H9 (cell line): ENCODE results near the gene NGF. TPM values are rescaled to one million over a fixed set of nuclear protein-coding genes. Genes with fewer than 3 reads are reported as not detected.

ENCODE experiments used
- DNase-seq: peaks from one replicate; pipeline ENCODE4 v3.0.0-alpha.2; 2017
- H2AFZ ChIP-seq: one replicate; pipeline ENCODE4 v1.6.1; 2013; ENCODE audit warnings: mild to moderate bottlenecking, low read length, control low read depth, moderate library complexity
- H2AK5ac ChIP-seq: 2 replicates; pipeline ENCODE4 v1.6.1; 2013; ENCODE audit warnings: low read length, control low read depth, mixed read lengths; ENCODE audit not compliant: insufficient read length
- H2BK120ac ChIP-seq: one replicate; pipeline ENCODE4 v1.6.1; 2013; ENCODE audit warnings: low read depth, mild to moderate bottlenecking, low read length, control low read depth, inconsistent platforms; ENCODE audit not compliant: poor library complexity, severe bottlenecking
- H2BK12ac ChIP-seq: 2 replicates; pipeline ENCODE4 v1.6.1; 2013; ENCODE audit warnings: low read length, control low read depth, mixed read lengths, low read depth; ENCODE audit not compliant: insufficient read length
- H2BK15ac ChIP-seq: 2 replicates; pipeline ENCODE4 v1.6.1; 2013; ENCODE audit warnings: low read depth, low read length, control low read depth
- H2BK20ac ChIP-seq: one replicate; pipeline ENCODE4 v1.6.1; 2013; ENCODE audit warnings: low read depth, mild to moderate bottlenecking, low read length, control low read depth, inconsistent platforms; ENCODE audit not compliant: poor library complexity, severe bottlenecking
- H2BK5ac ChIP-seq: 2 replicates; pipeline ENCODE4 v1.6.1; 2013; ENCODE audit warnings: low read length, control low read depth, mixed read lengths; ENCODE audit not compliant: insufficient read length
- H3K14ac ChIP-seq: 2 replicates; pipeline ENCODE4 v1.6.1; 2013; ENCODE audit warnings: low read length, control low read depth; ENCODE audit not compliant: insufficient read depth
- H3K18ac ChIP-seq: 2 replicates; pipeline ENCODE4 v1.6.1; 2013; ENCODE audit warnings: low read depth, mild to moderate bottlenecking, mixed read lengths, low read length, control low read depth; ENCODE audit not compliant: insufficient read length
- H3K23ac ChIP-seq: 2 replicates; pipeline ENCODE4 v1.6.1; 2013; ENCODE audit warnings: low read length, control low read depth, mixed read lengths, low read depth; ENCODE audit not compliant: insufficient read length
- H3K23me2 ChIP-seq: 2 replicates; pipeline ENCODE4 v1.6.1; 2013; ENCODE audit warnings: low read depth, mild to moderate bottlenecking, mixed read lengths, low read length, control low read depth; ENCODE audit not compliant: insufficient read length, poor library complexity, severe bottlenecking
- H3K27ac ChIP-seq: 2 replicates; pipeline ENCODE4 v1.5.1; 2013; ENCODE audit warnings: low read length, control low read depth, mixed read lengths, low read depth; ENCODE audit not compliant: insufficient read length
- H3K27me3 ChIP-seq: 2 replicates; pipeline ENCODE4 v1.6.1; 2013; ENCODE audit warnings: low read length, control low read depth, inconsistent platforms; ENCODE audit not compliant: insufficient read depth
- H3K4ac ChIP-seq: 2 replicates; pipeline ENCODE4 v1.6.1; 2013; ENCODE audit warnings: low read depth, mild to moderate bottlenecking, control low read depth, inconsistent platforms, low read length, moderate library complexity
- H3K4me1 ChIP-seq: 2 replicates; pipeline ENCODE4 v1.6.1; 2013; ENCODE audit warnings: low read length, control low read depth, inconsistent platforms; ENCODE audit not compliant: insufficient read depth
- H3K4me2 ChIP-seq: 2 replicates; pipeline ENCODE4 v1.6.1; 2013; ENCODE audit warnings: low read length, control low read depth, mixed read lengths; ENCODE audit not compliant: insufficient read length, insufficient read depth
- H3K56ac ChIP-seq: 2 replicates; pipeline ENCODE4 v1.6.1; 2013; ENCODE audit warnings: low read depth, mild to moderate bottlenecking, mixed read lengths, low read length, control low read depth; ENCODE audit not compliant: insufficient read length
- H3K79me1 ChIP-seq: 2 replicates; pipeline ENCODE4 v1.6.1; 2013; ENCODE audit warnings: low read depth, mild to moderate bottlenecking, moderate library complexity, low read length, control low read depth, inconsistent platforms; ENCODE audit not compliant: insufficient read depth, poor library complexity, severe bottlenecking
- H3K79me2 ChIP-seq: 2 replicates; pipeline ENCODE4 v1.6.1; 2013; ENCODE audit warnings: low read length, control low read depth, inconsistent platforms; ENCODE audit not compliant: insufficient read depth
- H3K9ac ChIP-seq: 2 replicates; pipeline ENCODE4 v1.6.1; 2013; ENCODE audit warnings: low read length, control low read depth, mixed read lengths; ENCODE audit not compliant: insufficient read length; ENCODE audit errors: extremely low read depth
- H3K9me3 ChIP-seq: one replicate; pipeline ENCODE4 v1.6.1; 2013; ENCODE audit warnings: low read depth, low read length, inconsistent platforms; ENCODE audit not compliant: control insufficient read depth
- H3T11ph ChIP-seq: one replicate; pipeline ENCODE4 v1.6.1; 2013; ENCODE audit warnings: mild to moderate bottlenecking, low read length, control low read depth, inconsistent platforms
- H4K20me1 ChIP-seq: one replicate; pipeline ENCODE4 v1.6.1; 2013; ENCODE audit not compliant: control insufficient read depth, insufficient read length, insufficient read depth
- H4K5ac ChIP-seq: 2 replicates; pipeline ENCODE4 v1.6.1; 2013; ENCODE audit warnings: low read depth, mild to moderate bottlenecking, mixed read lengths, low read length, control low read depth; ENCODE audit not compliant: insufficient read length
- H4K8ac ChIP-seq: replicated peaks from 2 replicates; pipeline ENCODE4 v1.6.1; 2013; ENCODE audit warnings: low read length, control low read depth, mixed read lengths, low read depth; ENCODE audit not compliant: insufficient read length
- H4K91ac ChIP-seq: 2 replicates; pipeline ENCODE4 v1.6.1; 2013; ENCODE audit warnings: low read depth, mild to moderate bottlenecking, moderate library complexity, mixed read lengths, low read length, control low read depth; ENCODE audit not compliant: insufficient read length
- H3K27ac Mint-ChIP-seq, 3 experiments: 2 replicates in 2 of 3; 3 replicates in 1 of 3; pipeline ENCODE4 v1.8.0; 2020 to 2021; ENCODE audit warnings: mixed read lengths in 3 of 3, mild to moderate bottlenecking in 1 of 3, moderate library complexity in 1 of 3
- H3K27me3 Mint-ChIP-seq: 2 replicates; pipeline ENCODE4 v1.8.0; 2021; ENCODE audit warnings: low read depth, mild to moderate bottlenecking, moderate library complexity, mixed read lengths
- H3K36me3 Mint-ChIP-seq, 3 experiments: 2 replicates in 2 of 3; 3 replicates in 1 of 3; pipeline ENCODE4 v1.8.0; 2020 to 2021; ENCODE audit warnings: low read depth in 3 of 3, mixed read lengths in 3 of 3; ENCODE audit not compliant: insufficient read depth in 1 of 3
- H3K4me1 Mint-ChIP-seq, 2 experiments: 2 replicates each; pipeline ENCODE4 v1.8.0; 2020; ENCODE audit warnings: mixed read lengths in 2 of 2
- H3K4me3 Mint-ChIP-seq, 2 experiments: 2 replicates in 1 of 2; 3 replicates in 1 of 2; pipeline ENCODE4 v1.8.0; 2020 to 2021; ENCODE audit warnings: mild to moderate bottlenecking in 2 of 2, mixed read lengths in 2 of 2, moderate library complexity in 1 of 2
- H3K9me3 Mint-ChIP-seq, 2 experiments: 2 replicates in 1 of 2; 3 replicates in 1 of 2; pipeline ENCODE4 v1.8.0; 2020; ENCODE audit warnings: mild to moderate bottlenecking in 2 of 2, mixed read lengths in 2 of 2, moderate library complexity in 1 of 2
- CTCF ChIP-seq: fragments of 200-600 bp; sonication (generic); conservative IDR thresholded peaks from 3 replicates; pipeline ENCODE4 v1.8.0; 2021; ENCODE audit warnings: antibody characterized with exemption, mild to moderate bottlenecking
- WGBS: extraction: QIAGEN DNeasy Blood & Tissue Kit; methylation state at CpG from one replicate; pipeline ENCODE4 v1.1.7; 2013; ENCODE audit warnings: missing lambda C conversion rate, low lambda C conversion rate, mixed read lengths; ENCODE audit not compliant: insufficient read length; ENCODE audit errors: extremely low coverage; 5-methylcytosine and 5-hydroxymethylcytosine counted together
- total RNA-seq: library from RNA; stranded (reverse); gene quantifications from 2 replicates; pipeline ENCODE4 v1.2.1, GENCODE V29; 2021

Gene NGF
- total RNA-seq, 1 experiment from 2014 or later = 0.22 TPM

GRCh38 chr1:115323366-115324004 is 14.6 kb downstream of the NGF start:
- no peak overlapping the region for H3K9ac ChIP-seq
- H3K18ac ChIP-seq = no peak overlapping the region
- H3K4ac ChIP-seq = no peak overlapping the region
- H3K79me1 ChIP-seq = no peaks in the 10 kb centered on the region
- peaks cover 17 to 19% of the 10 kb centered on the region in 2 experiments for H3K4me1 Mint-ChIP-seq
- H4K20me1 ChIP-seq = no peaks in the 10 kb centered on the region
- peaks cover 5% of the 10 kb centered on the region for H3K27me3 Mint-ChIP-seq
- no peak overlapping the region for H2AFZ ChIP-seq
- H3K36me3 Mint-ChIP-seq = no peaks in the 10 kb centered on the region; a peak in 1 of 7 replicates
- H3K27ac Mint-ChIP-seq = no peak overlapping the region; a peak in 1 of 7 replicates
- H3K14ac ChIP-seq = no peak overlapping the region
- H3K23me2 ChIP-seq = no peaks in the 10 kb centered on the region
- no peaks in the 10 kb centered on the region for H3K9me3 ChIP-seq
- H2AK5ac ChIP-seq = no peak overlapping the region
- no peak overlapping the region for H2BK15ac ChIP-seq
- no peak overlapping the region for H4K5ac ChIP-seq
- no peak overlapping the region for H2BK120ac ChIP-seq
- no peak overlapping the region for H4K8ac ChIP-seq
- no peak overlapping the region for H2BK5ac ChIP-seq
- H3K4me3 Mint-ChIP-seq = no peak overlapping the region
- no peaks in the 10 kb centered on the region for H3K27me3 ChIP-seq
- no peak overlapping the region for H3K4me2 ChIP-seq
- no peak overlapping the region for H3K23ac ChIP-seq
- H3T11ph ChIP-seq = no peak overlapping the region
- no peaks in the 10 kb centered on the region for H3K79me2 ChIP-seq
- H3K4me1 ChIP-seq = no peaks in the 10 kb centered on the region
- H2BK20ac ChIP-seq = no peak overlapping the region
- H3K9me3 Mint-ChIP-seq = no peaks in the 10 kb centered on the region
- no peak overlapping the region for H3K56ac ChIP-seq
- no peak for DNase-seq
- H2BK12ac ChIP-seq = no peak overlapping the region
- TF ChIP-seq CTCF = no peak
- no peak overlapping the region for H3K27ac ChIP-seq
- WGBS = no CpG with 5 or more reads among the region's 2 CpGs
- no peak overlapping the region for H4K91ac ChIP-seq
